Neural progenitor cell (in vitro differentiated cells): ENCODE data around the gene PLEKHA6. TPM values are rescaled to one million over a fixed set of nuclear protein-coding genes. Genes with fewer than 3 reads are reported as not detected.

ENCODE experiments used
- DNase-seq: peaks from one replicate; pipeline ENCODE4 v3.0.0-alpha.2; 2016; ENCODE audit warnings: low spot score
- H2AFZ ChIP-seq: fragments of 200-600 bp; sonication (generic); replicated peaks from 2 replicates; pipeline ENCODE4 v1.6.1; 2016; ENCODE audit warnings: antibody characterized with exemption
- H3F3A ChIP-seq: fragments of 200-600 bp; sonication (generic); 2 replicates; pipeline ENCODE4 v1.6.1; 2016; ENCODE audit warnings: antibody characterized with exemption, low read depth
- H3K27ac ChIP-seq: fragments of 200-600 bp; sonication (generic); 2 replicates; pipeline ENCODE4 v1.5.1; 2016; ENCODE audit warnings: mild to moderate bottlenecking
- H3K27me3 ChIP-seq: fragments of 200-600 bp; sonication (generic); 2 replicates; pipeline ENCODE4 v1.6.1; 2016; ENCODE audit warnings: mild to moderate bottlenecking, moderate library complexity
- H3K36me3 ChIP-seq: fragments of 200-600 bp; sonication (generic); 2 replicates; pipeline ENCODE4 v1.5.1; 2016
- H3K4me1 ChIP-seq: fragments of 200-600 bp; sonication (generic); 2 replicates; pipeline ENCODE4 v1.6.1; 2016; ENCODE audit warnings: mixed run types
- H3K4me2 ChIP-seq: fragments of 200-600 bp; sonication (generic); 2 replicates; pipeline ENCODE4 v1.6.1; 2016
- H3K4me3 ChIP-seq: fragments of 200-600 bp; sonication (generic); 2 replicates; pipeline ENCODE4 v1.5.1; 2016
- H3K79me2 ChIP-seq: fragments of 200-600 bp; sonication (generic); 2 replicates; pipeline ENCODE4 v1.6.1; 2016; ENCODE audit warnings: low read depth
- H3K9ac ChIP-seq: fragments of 200-600 bp; sonication (generic); 2 replicates; pipeline ENCODE4 v1.6.1; 2016
- H3K9me3 ChIP-seq: fragments of 200-600 bp; sonication (generic); 2 replicates; pipeline ENCODE4 v1.5.1; 2016; ENCODE audit warnings: low read depth
- H4K20me1 ChIP-seq: fragments of 200-600 bp; sonication (generic); 2 replicates; pipeline ENCODE4 v1.6.1; 2016; ENCODE audit warnings: low read depth
- H3K27ac Mint-ChIP-seq: 3 replicates; pipeline ENCODE4 v1.8.0; 2021; ENCODE audit warnings: mixed read lengths
- H3K27me3 Mint-ChIP-seq: 2 replicates; pipeline ENCODE4 v1.8.0; 2022; ENCODE audit warnings: low read depth, mild to moderate bottlenecking, inconsistent platforms, moderate library complexity, mixed read lengths; ENCODE audit not compliant: insufficient read depth
- H3K36me3 Mint-ChIP-seq: 3 replicates; pipeline ENCODE4 v1.8.0; 2021; ENCODE audit warnings: mixed read lengths
- H3K4me1 Mint-ChIP-seq: 3 replicates; pipeline ENCODE4 v1.8.0; 2021; ENCODE audit warnings: mixed read lengths
- H3K4me3 Mint-ChIP-seq: 3 replicates; pipeline ENCODE4 v1.8.0; 2021; ENCODE audit warnings: mild to moderate bottlenecking, moderate library complexity, mixed read lengths
- H3K9me3 Mint-ChIP-seq: 3 replicates; pipeline ENCODE4 v1.8.0; 2020; ENCODE audit warnings: mixed read lengths
- EZH2 ChIP-seq: fragments of 200-600 bp; sonication (generic); IDR thresholded peaks from 2 replicates; pipeline ENCODE4 v1.6.1; 2017; ENCODE audit warnings: antibody characterized with exemption, mild to moderate bottlenecking, moderate library complexity
- EZH2phosphoT487 ChIP-seq: fragments of 200-600 bp; sonication (generic); IDR thresholded peaks from 2 replicates; pipeline ENCODE4 v1.6.1; 2017; ENCODE audit warnings: antibody characterized with exemption
- total RNA-seq: library from RNA; depleted of rRNA; stranded (reverse); fragments of >200 nt; gene quantifications from 2 replicates; pipeline ENCODE4 v1.2.3, GENCODE V29; 2015; ENCODE audit warnings: low replicate concordance
- TF ChIP-seq, protein P1 (sequence below): fragments of 200-600 bp; sonication (generic); IDR thresholded peaks from 2 replicates; pipeline ENCODE4 v1.5.1; 2017; ENCODE audit warnings: antibody characterized with exemption, mild to moderate bottlenecking

PLEKHA6 gene
- total RNA-seq, 1 donor from 2014 or later: 0.58 TPM

DNA sequence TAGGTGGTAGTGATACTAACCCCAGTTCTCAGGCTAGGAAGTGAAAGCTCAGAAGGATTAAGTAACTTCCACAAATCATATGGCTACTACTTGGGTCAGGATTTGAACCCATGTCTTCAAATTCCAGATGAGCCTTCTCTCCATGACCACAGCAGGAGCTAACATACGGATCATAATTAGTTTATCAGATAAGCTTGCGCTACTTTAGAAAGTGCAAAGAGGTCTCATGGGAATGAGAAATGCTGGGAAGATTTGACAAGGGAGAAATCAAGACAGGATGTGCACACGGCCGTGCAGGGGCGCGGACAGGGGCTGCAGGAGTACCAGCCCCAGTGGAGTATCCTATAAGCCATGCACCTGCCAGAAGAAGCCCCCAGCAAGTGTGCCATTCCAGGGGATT, 5.2 kb downstream of the PLEKHA6 start:
- Mint-ChIP-seq H3K27ac (no peak overlapping the region), H3K27me3 (peaks cover 3% of the 10 kb centered on the region), H3K4me3 (no peak overlapping the region), H3K36me3 (no peaks in the 10 kb centered on the region), H3K4me1 (peaks cover 69% of the 10 kb centered on the region), H3K9me3 (no peaks in the 10 kb centered on the region)
- Histone ChIP-seq H3K79me2 (no peaks in the 10 kb centered on the region), H3K27me3 (no peaks in the 10 kb centered on the region), H3K4me1 (peaks cover 44% of the 10 kb centered on the region), H2AFZ (no peak overlapping the region), H4K20me1 (no peaks in the 10 kb centered on the region), H3F3A (peaks cover 37% of the 10 kb centered on the region), H3K4me3 (no peak overlapping the region), H3K4me2 (no peak overlapping the region), H3K27ac (no peak overlapping the region), H3K36me3 (no peaks in the 10 kb centered on the region), H3K9ac (no peak overlapping the region), H3K9me3 (no peaks in the 10 kb centered on the region)
- no peak for DNase-seq
- TF ChIP-seq, protein P1, sequence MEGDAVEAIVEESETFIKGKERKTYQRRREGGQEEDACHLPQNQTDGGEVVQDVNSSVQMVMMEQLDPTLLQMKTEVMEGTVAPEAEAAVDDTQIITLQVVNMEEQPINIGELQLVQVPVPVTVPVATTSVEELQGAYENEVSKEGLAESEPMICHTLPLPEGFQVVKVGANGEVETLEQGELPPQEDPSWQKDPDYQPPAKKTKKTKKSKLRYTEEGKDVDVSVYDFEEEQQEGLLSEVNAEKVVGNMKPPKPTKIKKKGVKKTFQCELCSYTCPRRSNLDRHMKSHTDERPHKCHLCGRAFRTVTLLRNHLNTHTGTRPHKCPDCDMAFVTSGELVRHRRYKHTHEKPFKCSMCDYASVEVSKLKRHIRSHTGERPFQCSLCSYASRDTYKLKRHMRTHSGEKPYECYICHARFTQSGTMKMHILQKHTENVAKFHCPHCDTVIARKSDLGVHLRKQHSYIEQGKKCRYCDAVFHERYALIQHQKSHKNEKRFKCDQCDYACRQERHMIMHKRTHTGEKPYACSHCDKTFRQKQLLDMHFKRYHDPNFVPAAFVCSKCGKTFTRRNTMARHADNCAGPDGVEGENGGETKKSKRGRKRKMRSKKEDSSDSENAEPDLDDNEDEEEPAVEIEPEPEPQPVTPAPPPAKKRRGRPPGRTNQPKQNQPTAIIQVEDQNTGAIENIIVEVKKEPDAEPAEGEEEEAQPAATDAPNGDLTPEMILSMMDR: no peak
- TF ChIP-seq EZH2phosphoT487: no peak
- no peak for TF ChIP-seq EZH2

- Histone ChIP-seq H3K4me2 (no peak overlapping the region), H2AFZ (no peak overlapping the region), H3K9me3 (no peaks in the 10 kb centered on the region), H3K4me1 (peaks cover 37% of the 10 kb centered on the region), H3K9ac (no peak overlapping the region), H3K27me3 (no peaks in the 10 kb centered on the region), H3K4me3 (no peak overlapping the region), H3K27ac (no peak overlapping the region), H4K20me1 (no peaks in the 10 kb centered on the region), H3F3A (peaks cover 24% of the 10 kb centered on the region), H3K79me2 (no peaks in the 10 kb centered on the region), H3K36me3 (no peaks in the 10 kb centered on the region)
- H3K9me3 Mint-ChIP-seq: no peaks in the 10 kb centered on the region
- peak overlapping the region; percentile 64 for H3K27ac Mint-ChIP-seq
- peaks cover 69% of the 10 kb centered on the region for H3K4me1 Mint-ChIP-seq
- TF ChIP-seq, protein P1: no peak
- TF ChIP-seq EZH2 (no peak), EZH2phosphoT487 (no peak)
- DNase-seq: no peak
- no peak overlapping the region for H3K4me3 Mint-ChIP-seq
- no peaks in the 10 kb centered on the region for H3K36me3 Mint-ChIP-seq
- H3K27me3 Mint-ChIP-seq: peaks cover 3% of the 10 kb centered on the region
Observed at GRCh38 chr1:204353213-204353910, 6.4 kb downstream of the PLEKHA6 start.

- Histone ChIP-seq H2AFZ (no peak overlapping the region), H3K4me1 (peaks cover 23% of the 10 kb centered on the region), H3K9ac (no peak overlapping the region), H3K4me3 (peak overlapping the region; percentile 26), H3K4me2 (peak overlapping the region; percentile 70), H3F3A (peaks cover 17% of the 10 kb centered on the region), H3K9me3 (no peaks in the 10 kb centered on the region), H3K36me3 (no peaks in the 10 kb centered on the region), H3K79me2 (no peaks in the 10 kb centered on the region), H4K20me1 (no peaks in the 10 kb centered on the region), H3K27me3 (no peaks in the 10 kb centered on the region), H3K27ac (no peak overlapping the region)
- TF ChIP-seq EZH2 (no peak), EZH2phosphoT487 (no peak)
- TF ChIP-seq, protein P1: no peak
- Mint-ChIP-seq H3K36me3 (peaks cover 2% of the 10 kb centered on the region), H3K4me1 (peaks cover 76% of the 10 kb centered on the region), H3K4me3 (peak overlapping the region; percentile 88), H3K9me3 (no peaks in the 10 kb centered on the region), H3K27me3 (peaks cover 3% of the 10 kb centered on the region), H3K27ac (peak overlapping the region; percentile 97)
- peak; percentile 98 for DNase-seq
Observed at GRCh38 chr1:204350857-204351573, 8.7 kb downstream of the PLEKHA6 start.
